CD14-positive monocyte (primary cell): ENCODE data around the gene MYNN. TPM values are rescaled to one million over a fixed set of nuclear protein-coding genes. Genes with fewer than 3 reads are reported as not detected.

ENCODE experiments used
- DNase-seq, 3 donors: peaks; one replicate each; pipeline ENCODE4 v3.0.0-alpha.2; 2011 to 2022
- H2AFZ ChIP-seq: 2 replicates; pipeline ENCODE4 v1.6.0; 2012; ENCODE audit warnings: mild to moderate bottlenecking, low read depth, low read length, inconsistent platforms; ENCODE audit not compliant: insufficient read depth, poor library complexity, severe bottlenecking
- H3K27ac ChIP-seq, 2 donors: 1 replicate in 1 of 2; 2 replicates in 1 of 2; pipeline ENCODE4 v1.5.1; 2012 to 2013; ENCODE audit warnings: low read length in 2 of 2, control low read depth in 1 of 2, inconsistent platforms in 1 of 2, low read depth in 1 of 2, mild to moderate bottlenecking in 1 of 2
- H3K27me3 ChIP-seq, 2 donors: one replicate each; pipeline versions ENCODE4 v1.6.0 to v1.6.1; 2011 to 2013; ENCODE audit warnings: low read length in 2 of 2; ENCODE audit not compliant: control insufficient read depth in 2 of 2, insufficient read depth in 2 of 2
- H3K36me3 ChIP-seq, 2 donors: replicated peaks in 1 of 2; 1 replicate in 1 of 2; 2 replicates in 1 of 2; pipeline versions ENCODE4 v1.5.1 to v1.6.1; 2012 to 2013; ENCODE audit warnings: low read length in 2 of 2, control low read depth in 1 of 2, inconsistent platforms in 1 of 2, mild to moderate bottlenecking in 1 of 2; ENCODE audit not compliant: insufficient read depth in 2 of 2, control insufficient read depth in 1 of 2
- H3K4me1 ChIP-seq, 2 donors: 1 replicate in 1 of 2; 2 replicates in 1 of 2; pipeline versions ENCODE4 v1.5.1 to v1.6.1; 2012 to 2013; ENCODE audit warnings: low read length in 2 of 2, control low read depth in 1 of 2, inconsistent platforms in 1 of 2, mild to moderate bottlenecking in 1 of 2, moderate library complexity in 1 of 2; ENCODE audit not compliant: insufficient read depth in 2 of 2, control insufficient read depth in 1 of 2
- H3K4me2 ChIP-seq: replicated peaks from 2 replicates; pipeline ENCODE3; 2012; ENCODE audit warnings: low read length, moderate library complexity, mild to moderate bottlenecking; ENCODE audit not compliant: poor library complexity, severe bottlenecking; ENCODE audit errors: extremely low read depth
- H3K4me3 ChIP-seq, 3 experiments: fragments of 200-600 bp in 1 of 3; sonication (generic) in 1 of 3; replicated peaks in 1 of 3; 1 replicate in 2 of 3; 2 replicates in 1 of 3; pipeline ENCODE4 v1.5.1; 2011 to 2013; ENCODE audit warnings: low read length in 3 of 3, mild to moderate bottlenecking in 3 of 3, control low read depth in 2 of 3, low read depth in 2 of 3, inconsistent platforms in 1 of 3, moderate library complexity in 1 of 3
- H3K79me2 ChIP-seq: 2 replicates; pipeline ENCODE4 v1.6.0; 2012; ENCODE audit warnings: mild to moderate bottlenecking, control low read depth, inconsistent platforms, low read length, moderate library complexity; ENCODE audit not compliant: insufficient read depth
- H3K9ac ChIP-seq: 2 replicates; pipeline ENCODE4 v1.6.0; 2017; ENCODE audit warnings: low read length, mild to moderate bottlenecking; ENCODE audit not compliant: insufficient read depth, poor library complexity, severe bottlenecking
- H3K9me3 ChIP-seq, 2 donors: replicated peaks in 1 of 2; 1 replicate in 1 of 2; 2 replicates in 1 of 2; pipeline versions ENCODE4 v1.5.1 to v1.6.1; 2012 to 2013; ENCODE audit warnings: low read length in 2 of 2, control low read depth in 1 of 2; ENCODE audit not compliant: control insufficient read depth in 1 of 2, insufficient read depth in 1 of 2
- H4K20me1 ChIP-seq: 2 replicates; pipeline ENCODE4 v1.6.0; 2012; ENCODE audit warnings: mild to moderate bottlenecking, low read length, control low read depth, moderate library complexity; ENCODE audit not compliant: insufficient read depth
- H3K27ac Mint-ChIP-seq, 7 donors: one replicate each; pipeline ENCODE4 v1.8.0; 2020; ENCODE audit warnings: mild to moderate bottlenecking in 7 of 7, mixed read lengths in 7 of 7, moderate library complexity in 6 of 7, inconsistent platforms in 2 of 7
- H3K27me3 Mint-ChIP-seq, 3 donors: one replicate each; pipeline ENCODE4 v1.8.0; 2021 to 2022; ENCODE audit warnings: low read depth in 3 of 3, mild to moderate bottlenecking in 3 of 3, mixed read lengths in 3 of 3, moderate library complexity in 3 of 3, inconsistent platforms in 1 of 3
- H3K36me3 Mint-ChIP-seq, 2 donors: one replicate each; pipeline ENCODE4 v1.8.0; 2020; ENCODE audit warnings: mixed read lengths in 2 of 2, inconsistent platforms in 1 of 2, mild to moderate bottlenecking in 1 of 2
- H3K4me1 Mint-ChIP-seq: one replicate; pipeline ENCODE4 v1.8.0; 2020; ENCODE audit warnings: mild to moderate bottlenecking, mixed read lengths
- H3K4me3 Mint-ChIP-seq, 2 donors: one replicate each; pipeline ENCODE4 v1.8.0; 2020; ENCODE audit warnings: mild to moderate bottlenecking in 2 of 2, mixed read lengths in 2 of 2, moderate library complexity in 1 of 2
- H3K9me3 Mint-ChIP-seq, 7 donors: one replicate each; pipeline ENCODE4 v1.8.0; 2020 to 2022; ENCODE audit warnings: mixed read lengths in 7 of 7, mild to moderate bottlenecking in 6 of 7, moderate library complexity in 6 of 7, inconsistent platforms in 2 of 7
- WGBS: methylation state at CpG from one replicate; pipeline ENCODE4 v1.1.5; 2013; ENCODE audit warnings: missing lambda C conversion rate; ENCODE audit not compliant: insufficient coverage; 5-methylcytosine and 5-hydroxymethylcytosine counted together
- intact Hi-C, 2 donors: fragments of 100-400 bp; cut with micrococcal nuclease; formaldehyde crosslinking; loops; one replicate each; pipeline versions ENCODE4 v1.15.0 to v1.15.1; 2023
- polyA plus RNA-seq, 3 donors: library from polyadenylated mRNA; depleted of rRNA in 1 of 3; unstranded in 2 of 3; stranded (reverse) in 1 of 3; fragments of 300-500 nt in 2 of 3; fragments of >200 nt in 1 of 3; fragmentation: Illumina TruSeq in 2 of 3; gene quantifications; 1 replicate in 2 of 3; 2 replicates in 1 of 3; pipeline ENCODE4 v1.2.3, GENCODE V29; 2012 to 2021
- TF ChIP-seq, protein P1 (sequence below): fragments of 200-600 bp; IDR thresholded peaks from one replicate; pipeline ENCODE4 v1.8.0; 2022; ENCODE audit warnings: antibody characterized with exemption, mild to moderate bottlenecking

Gene MYNN
- polyA plus RNA-seq, 3 donors = 6.3 to 9.0 (median 8.7) TPM

DNA sequence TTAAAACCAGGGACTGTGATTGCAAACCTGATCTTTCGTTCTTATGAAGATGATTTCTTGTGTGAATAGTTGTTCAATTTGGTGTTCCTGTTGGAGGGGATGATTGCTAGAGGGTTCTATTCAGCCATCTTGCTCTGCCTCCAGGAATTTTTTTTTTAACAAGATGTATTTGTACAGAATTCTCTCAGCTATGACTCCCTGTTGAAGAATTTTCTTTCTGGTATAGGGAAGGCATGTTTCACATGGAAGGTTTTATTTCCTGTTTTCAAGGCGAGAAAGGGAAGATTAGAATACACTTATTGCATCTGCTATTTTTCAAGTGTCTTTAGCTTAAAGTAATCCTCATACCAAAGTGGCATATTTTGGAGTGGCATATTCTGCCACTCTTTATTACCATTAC, 45.1 kb downstream of the MYNN start:
- Histone ChIP-seq H3K9me3 (peaks cover 0 to 8% of the 10 kb centered on the region in 2 donors), H3K4me2 (no peak overlapping the region), H4K20me1 (no peaks in the 10 kb centered on the region), H3K27ac (no peak overlapping the region), H3K79me2 (no peaks in the 10 kb centered on the region), H3K4me3 (no peak overlapping the region), H2AFZ (no peak overlapping the region), H3K9ac (no peak overlapping the region), H3K4me1 (peaks cover 10% of the 10 kb centered on the region in 2 donors), H3K36me3 (no peaks in the 10 kb centered on the region), H3K27me3 (no peaks in the 10 kb centered on the region)
- TF ChIP-seq, protein P1, sequence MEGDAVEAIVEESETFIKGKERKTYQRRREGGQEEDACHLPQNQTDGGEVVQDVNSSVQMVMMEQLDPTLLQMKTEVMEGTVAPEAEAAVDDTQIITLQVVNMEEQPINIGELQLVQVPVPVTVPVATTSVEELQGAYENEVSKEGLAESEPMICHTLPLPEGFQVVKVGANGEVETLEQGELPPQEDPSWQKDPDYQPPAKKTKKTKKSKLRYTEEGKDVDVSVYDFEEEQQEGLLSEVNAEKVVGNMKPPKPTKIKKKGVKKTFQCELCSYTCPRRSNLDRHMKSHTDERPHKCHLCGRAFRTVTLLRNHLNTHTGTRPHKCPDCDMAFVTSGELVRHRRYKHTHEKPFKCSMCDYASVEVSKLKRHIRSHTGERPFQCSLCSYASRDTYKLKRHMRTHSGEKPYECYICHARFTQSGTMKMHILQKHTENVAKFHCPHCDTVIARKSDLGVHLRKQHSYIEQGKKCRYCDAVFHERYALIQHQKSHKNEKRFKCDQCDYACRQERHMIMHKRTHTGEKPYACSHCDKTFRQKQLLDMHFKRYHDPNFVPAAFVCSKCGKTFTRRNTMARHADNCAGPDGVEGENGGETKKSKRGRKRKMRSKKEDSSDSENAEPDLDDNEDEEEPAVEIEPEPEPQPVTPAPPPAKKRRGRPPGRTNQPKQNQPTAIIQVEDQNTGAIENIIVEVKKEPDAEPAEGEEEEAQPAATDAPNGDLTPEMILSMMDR = no peak
- H3K36me3 Mint-ChIP-seq = no peaks in the 10 kb centered on the region
- H3K4me1 Mint-ChIP-seq = peaks cover 11% of the 10 kb centered on the region
- WGBS = 100% methylated on average over 1 of the region's 2 CpGs
- H3K27ac Mint-ChIP-seq = no peak overlapping the region
- H3K27me3 Mint-ChIP-seq = peaks cover under 1 to 3% (median 1%) of the 10 kb centered on the region in 3 donors
- peaks cover 6 to 20% (median 12%) of the 10 kb centered on the region in 7 donors for H3K9me3 Mint-ChIP-seq
- intact Hi-C loops = no loop called here
- no peak overlapping the region for H3K4me3 Mint-ChIP-seq
- DNase-seq = no peak

DNA sequence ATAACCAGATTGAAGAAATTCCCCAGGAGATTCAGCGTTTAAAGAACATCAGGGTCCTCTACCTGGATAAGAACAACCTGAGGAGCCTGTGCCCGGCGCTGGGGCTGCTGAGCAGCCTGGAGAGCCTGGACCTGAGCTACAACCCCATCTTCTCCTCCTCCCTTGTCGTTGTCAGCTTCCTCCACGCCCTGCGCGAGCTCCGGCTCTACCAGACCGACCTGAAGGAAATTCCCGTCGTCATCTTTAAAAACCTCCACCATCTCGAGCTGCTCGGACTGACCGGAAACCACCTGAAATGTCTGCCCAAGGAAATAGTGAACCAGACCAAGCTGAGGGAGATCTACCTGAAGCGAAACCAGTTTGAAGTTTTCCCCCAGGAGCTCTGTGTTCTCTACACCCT, 48.9 kb downstream of the MYNN start:
- TF ChIP-seq, protein P1 = no peak
- no peaks in the 10 kb centered on the region for H3K9me3 ChIP-seq
- H3K4me3 Mint-ChIP-seq = no peak overlapping the region
- H3K27ac ChIP-seq = no peak overlapping the region
- peaks cover 0 to 2% (median 0%) of the 10 kb centered on the region in 7 donors for H3K9me3 Mint-ChIP-seq
- no peaks in the 10 kb centered on the region for H4K20me1 ChIP-seq
- no peak overlapping the region for H2AFZ ChIP-seq
- no peak overlapping the region for H3K9ac ChIP-seq
- no peaks in the 10 kb centered on the region for H3K4me1 Mint-ChIP-seq
- DNase-seq = no peak
- no peak overlapping the region for H3K27ac Mint-ChIP-seq
- H3K27me3 ChIP-seq = no peaks in the 10 kb centered on the region
- peaks cover 1 to 4% (median 3%) of the 10 kb centered on the region in 3 donors for H3K27me3 Mint-ChIP-seq
- H3K4me2 ChIP-seq = no peak overlapping the region
- H3K36me3 Mint-ChIP-seq = no peaks in the 10 kb centered on the region
- no peaks in the 10 kb centered on the region for H3K79me2 ChIP-seq
- WGBS = 92% methylated on average over 15 of the region's 15 CpGs
- intact Hi-C loops = no loop called here
- no peak overlapping the region for H3K4me3 ChIP-seq
- H3K4me1 ChIP-seq = no peaks in the 10 kb centered on the region
- no peaks in the 10 kb centered on the region for H3K36me3 ChIP-seq
